Mucosa of gallbladder (tissue), 1 donor: ENCODE measurements around the gene OXT. TPM values are rescaled to one million over a fixed set of nuclear protein-coding genes. Genes with fewer than 3 reads are reported as not detected.

Experiments
- DNase-seq: peaks from one replicate; pipeline ENCODE4 v3.0.0-alpha.2; 2020; ENCODE audit warnings: low spot score
- total RNA-seq: library from RNA; stranded (reverse); gene quantifications from one replicate; pipeline ENCODE4 v1.2.1, GENCODE V29; 2021
- donor health status: DM: no; HTN: no; CAD: no.

The OXT gene
- total RNA-seq, 1 donor from 2014 or later, result 0.46 TPM

DNA sequence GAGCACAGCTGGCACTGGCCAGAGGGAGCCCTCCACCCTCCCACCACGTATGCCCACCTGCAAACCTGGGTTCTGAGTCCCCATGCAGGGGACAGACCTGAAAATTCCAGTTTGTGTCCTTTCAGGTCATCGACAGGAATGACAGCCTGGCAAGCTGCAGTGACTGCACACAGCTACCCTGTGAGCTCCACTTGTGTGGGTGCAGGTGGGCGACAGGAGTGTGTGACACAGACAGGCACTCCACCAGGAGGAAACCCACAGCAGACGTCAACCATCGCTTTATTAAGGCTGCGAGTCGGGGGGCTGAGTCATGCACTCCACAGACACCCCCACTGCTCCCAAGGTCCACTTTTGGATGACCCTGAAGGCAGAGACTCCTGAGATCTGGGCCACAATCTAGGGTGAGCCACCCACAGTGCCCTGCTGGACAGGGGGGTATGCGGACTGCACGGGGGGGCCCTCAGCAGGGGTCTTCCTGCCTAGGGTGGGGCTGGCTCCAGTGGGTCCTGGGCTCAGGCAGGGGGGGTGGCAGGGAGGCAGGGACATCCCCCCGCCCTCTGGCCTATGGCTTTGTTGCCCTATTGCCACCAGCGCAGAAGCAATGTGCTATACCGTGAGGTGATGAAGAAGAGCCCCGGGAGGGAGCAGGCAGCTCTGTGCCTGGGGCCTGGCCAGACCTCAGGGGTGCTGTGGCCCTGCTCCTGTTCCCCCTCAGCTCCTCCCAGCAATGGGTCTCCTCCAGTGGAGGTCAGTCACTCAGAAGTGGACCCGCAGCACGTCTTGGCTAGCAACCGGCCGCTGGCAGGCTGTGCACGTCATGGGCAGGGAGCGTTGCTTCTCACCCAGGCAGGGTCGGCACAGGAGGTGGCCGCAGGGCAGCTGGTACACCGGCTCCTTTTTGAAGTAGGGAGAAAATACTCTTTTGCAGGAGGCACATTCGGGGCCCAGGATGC, 38.2 kb downstream of the OXT start:
- DNase-seq, result no peak

DNA sequence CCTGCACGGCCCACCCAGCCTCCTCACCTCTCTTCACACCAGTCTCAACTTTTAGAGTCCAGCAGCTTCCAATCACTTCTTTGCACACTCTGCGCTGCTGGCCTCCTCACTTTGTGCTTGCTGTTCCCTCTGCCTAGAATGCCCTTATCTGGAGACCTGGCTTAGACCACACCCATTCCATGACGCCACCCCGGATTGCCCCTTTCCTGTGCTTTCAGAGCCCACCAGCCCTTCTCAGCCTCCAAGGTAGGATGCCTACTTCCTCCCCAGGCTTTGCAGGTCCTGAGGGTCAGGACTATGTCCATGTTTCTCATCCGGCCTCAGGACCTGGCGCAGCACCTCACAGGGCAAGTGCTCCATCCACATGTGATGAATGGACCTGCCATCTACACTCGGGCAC, 40.1 kb downstream of the OXT start:
- DNase-seq, result no peak

DNA sequence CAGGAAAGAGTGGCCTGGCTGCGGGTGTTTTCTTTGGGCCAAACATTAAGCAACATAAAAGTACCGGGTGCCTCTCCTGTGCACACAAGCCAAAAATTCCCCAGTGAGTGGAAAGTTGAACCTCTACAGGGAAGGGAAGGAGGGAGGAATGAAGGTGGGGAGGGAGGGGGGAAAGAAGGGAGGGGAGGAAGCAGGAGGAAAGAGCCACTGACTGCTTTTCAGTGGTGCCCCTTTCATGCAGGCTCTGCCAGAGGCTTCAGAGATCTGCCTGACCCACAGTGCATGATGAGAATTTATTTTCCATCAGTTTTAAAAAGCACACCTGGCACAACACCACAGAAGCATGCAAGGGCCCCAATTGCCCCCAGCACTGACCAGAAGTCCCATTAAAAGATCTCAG, 40.6 kb downstream of the OXT start:
- no peak for DNase-seq

DNA sequence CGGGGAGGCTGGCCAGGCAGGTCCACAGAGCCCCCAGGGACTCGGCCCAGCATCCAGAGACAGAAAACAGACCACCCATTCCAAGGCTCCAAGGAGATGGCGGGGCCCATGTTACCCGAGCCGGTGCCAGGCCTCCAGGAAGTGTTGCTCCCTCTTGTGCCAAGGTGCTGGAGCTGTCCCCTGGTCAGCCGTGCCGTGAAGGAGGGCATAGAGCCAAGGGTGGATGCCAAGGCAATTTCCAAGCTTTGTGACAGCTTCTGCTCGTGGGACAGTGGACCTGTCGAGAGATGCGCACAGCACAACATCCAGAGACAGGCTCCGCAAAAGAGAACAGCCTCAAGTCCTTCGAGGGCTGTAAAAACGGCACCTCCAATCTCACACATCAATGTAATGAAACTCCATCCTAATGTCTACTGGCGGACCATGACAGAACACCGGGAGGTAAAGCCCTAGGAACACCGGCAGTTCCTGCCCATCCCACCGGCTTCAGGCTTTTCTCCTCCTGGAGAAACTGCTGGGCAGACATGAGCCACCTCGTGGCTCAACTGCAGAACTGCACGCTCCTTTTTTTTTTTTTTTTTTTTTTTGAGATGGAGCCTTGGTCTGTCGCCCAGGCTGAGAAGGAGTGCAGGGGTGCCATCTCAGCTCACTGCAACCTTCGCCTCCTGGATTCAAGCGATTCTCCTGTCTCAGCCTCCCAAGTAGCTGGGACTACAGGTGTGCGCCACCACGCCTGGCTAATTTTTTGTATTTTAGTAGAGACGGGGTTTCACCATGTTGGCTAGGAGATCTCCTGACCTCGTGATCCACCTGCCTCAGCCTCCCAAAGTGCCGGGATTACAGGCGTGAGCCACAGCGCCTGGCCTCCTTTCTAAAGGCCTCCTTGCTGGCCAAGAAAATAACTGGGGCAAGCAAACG, 44.0 kb downstream of the OXT start:
- DNase-seq, result no peak

DNA sequence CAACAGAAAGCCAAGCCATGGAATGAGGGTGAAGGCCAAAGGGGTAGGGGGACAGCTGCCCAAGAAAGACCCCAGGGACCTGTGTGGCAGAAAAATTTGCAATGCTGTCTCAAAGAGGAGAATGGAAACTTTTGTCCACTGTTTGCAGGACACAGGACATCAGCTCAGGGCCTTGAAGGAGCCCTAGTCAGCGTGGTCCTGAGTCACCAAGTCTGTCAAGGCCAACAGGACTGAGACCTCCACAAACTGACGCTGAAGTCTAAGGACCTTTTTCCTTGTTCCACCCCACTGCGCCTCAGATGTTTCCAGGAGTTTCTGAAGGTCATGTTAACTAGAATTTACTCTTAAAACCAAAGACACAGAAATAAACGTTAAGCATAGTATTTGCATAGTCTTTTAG, 44.9 kb downstream of the OXT start:
- DNase-seq, result no peak

DNA sequence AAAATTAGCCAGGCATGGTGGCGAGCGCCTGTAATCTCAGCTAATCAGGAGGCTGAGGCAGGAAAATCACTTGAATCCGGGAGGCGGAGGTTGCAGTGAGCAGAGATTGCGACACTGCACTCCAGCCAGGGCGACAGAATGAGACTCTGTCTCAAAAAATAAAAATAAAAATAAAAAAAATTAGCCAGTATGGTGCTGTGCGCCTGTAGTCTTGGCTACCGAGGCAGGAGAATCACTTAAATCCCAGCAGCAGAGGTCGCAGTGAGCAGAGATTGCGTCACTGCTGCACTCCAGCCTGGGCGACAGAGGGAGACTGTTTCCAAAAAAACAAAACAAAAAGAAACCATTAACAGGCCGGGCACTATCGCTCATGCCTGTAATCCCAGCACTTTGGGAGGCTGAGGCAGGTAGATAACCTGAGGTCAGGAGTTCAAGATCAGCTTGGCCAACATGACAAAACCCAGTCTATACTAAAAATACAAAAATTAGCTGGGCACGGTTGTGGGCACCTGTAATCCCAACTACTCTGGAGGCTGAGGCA, 46.5 kb downstream of the OXT start:
- peak; percentile 67 for DNase-seq

DNA sequence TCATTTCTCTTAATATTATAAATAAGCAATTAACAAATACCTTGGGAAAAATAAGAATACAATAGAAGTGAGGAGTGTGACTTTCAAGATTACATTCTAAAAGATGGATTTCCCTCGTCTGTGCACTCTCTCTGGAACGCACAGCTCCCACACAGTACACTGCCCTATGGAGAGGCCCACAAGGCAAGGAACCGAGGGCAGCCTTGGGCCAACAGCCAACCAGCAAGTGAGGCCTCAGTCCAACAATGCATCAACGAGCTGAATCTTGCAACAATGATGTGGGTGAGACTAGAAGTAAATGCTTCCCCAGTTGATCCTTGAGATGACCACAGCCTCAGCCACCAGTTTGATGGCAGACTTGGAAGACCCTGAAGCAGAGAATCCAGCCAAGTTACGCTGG, 47.6 kb downstream of the OXT start:
- DNase-seq, result no peak

DNA sequence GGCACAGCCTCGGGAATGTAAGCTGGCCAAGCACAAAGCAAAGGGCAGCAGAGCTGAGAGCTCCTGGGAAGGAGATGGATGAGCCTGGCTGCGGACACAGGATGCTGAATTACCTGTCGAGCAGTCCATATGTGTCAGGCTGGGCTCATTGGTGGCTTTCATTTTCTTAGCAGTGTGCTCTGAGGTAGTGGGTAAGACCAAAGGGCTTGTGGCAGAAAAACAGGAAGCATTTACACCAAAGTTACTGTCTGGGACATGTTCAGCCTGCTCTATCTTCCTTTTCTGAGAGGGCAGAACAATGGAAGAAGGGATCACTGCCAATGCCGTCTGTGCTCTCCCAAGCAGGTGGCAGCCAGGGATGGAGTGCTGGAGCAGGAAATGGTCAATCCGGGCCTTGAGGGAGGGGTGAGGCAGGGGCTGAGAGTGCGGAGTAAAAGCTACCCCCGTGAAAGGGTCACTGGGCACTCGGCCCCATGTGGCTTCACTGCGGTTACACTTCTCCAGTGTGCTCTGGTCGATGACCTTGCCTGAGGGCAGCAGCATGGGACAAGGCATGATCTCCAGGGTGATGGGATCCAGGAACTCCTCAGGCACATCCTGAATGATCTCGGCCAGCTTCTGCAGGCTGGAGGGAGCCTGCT, 50.0 kb downstream of the OXT start:
- no peak for DNase-seq

Other genes with a start within 250 kb of the OXT start
- 48.8 TPM for gene PCED1A, start 231.0 kb upstream of the OXT start, total RNA-seq
- 43.2 TPM for gene VPS16, start 230.9 kb upstream of the OXT start, total RNA-seq
- gene PTPRA, start 198.1 kb upstream of the OXT start, total RNA-seq, result 57.5 TPM
- 0.75 TPM for gene GNRH2, start 28.0 kb upstream of the OXT start, total RNA-seq
- 46.6 TPM for gene MRPS26, start 25.6 kb upstream of the OXT start, total RNA-seq
- not detected for gene AVP, start 13.1 kb downstream of the OXT start, total RNA-seq
- 17.1 TPM for gene FASTKD5, start 88.2 kb downstream of the OXT start, total RNA-seq
- gene UBOX5, start 88.2 kb downstream of the OXT start, total RNA-seq, result 6.0 TPM
- 54.1 TPM for gene LZTS3, start 101.9 kb downstream of the OXT start, total RNA-seq
- 139 TPM for gene DDRGK1, start 133.1 kb downstream of the OXT start, total RNA-seq
- 44.4 TPM for gene ITPA, start 137.9 kb downstream of the OXT start, total RNA-seq
- gene SLC4A11, start 167.6 kb downstream of the OXT start, total RNA-seq, result 4.8 TPM